Liver (tissue), 3 donors: ENCODE data around the gene PPP1R14C.

Source experiments
- EGR1 ChIP-seq, 2 donors: IDR thresholded peaks; 2 replicates each; pipeline ENCODE4 v1.6.1; 2016 to 2018; ENCODE audit warnings: antibody characterized with exemption in 2 of 2, low read depth in 2 of 2
- GABPA ChIP-seq, 2 donors: IDR thresholded peaks in 1 of 2; conservative IDR thresholded peaks in 1 of 2; 2 replicates each; pipeline ENCODE4 v1.6.1; 2016; ENCODE audit warnings: antibody characterized with exemption in 2 of 2, mild to moderate bottlenecking in 1 of 2, moderate library complexity in 1 of 2
- JUND ChIP-seq, 2 donors: IDR thresholded peaks; 2 replicates each; pipeline ENCODE4 v1.6.1; 2016; ENCODE audit warnings: antibody characterized with exemption in 2 of 2
- RAD21 ChIP-seq, 2 donors: IDR thresholded peaks; 2 replicates each; pipeline ENCODE4 v1.6.1; 2016; ENCODE audit warnings: antibody characterized with exemption in 2 of 2, mild to moderate bottlenecking in 2 of 2
- SP1 ChIP-seq: IDR thresholded peaks from 2 replicates; pipeline ENCODE4 v1.6.1; 2018; ENCODE audit warnings: antibody characterized with exemption, mild to moderate bottlenecking
- TAF1 ChIP-seq: conservative IDR thresholded peaks from 2 replicates; pipeline ENCODE4 v1.6.1; 2016; ENCODE audit warnings: antibody characterized with exemption, mild to moderate bottlenecking
- TF ChIP-seq, protein P1 (sequence below): fragments of 150-350 bp; IDR thresholded peaks from 2 replicates; pipeline ENCODE4 v1.5.1; 2017; ENCODE audit warnings: improper control_type of control experiment, low read depth, low read length; ENCODE audit not compliant: missing input control
- TF ChIP-seq, protein P2 (sequence below): IDR thresholded peaks from 2 replicates; pipeline ENCODE4 v1.6.1; 2016; ENCODE audit warnings: antibody characterized with exemption, mild to moderate bottlenecking
- TF ChIP-seq, protein P3 (sequence below): IDR thresholded peaks from 2 replicates; pipeline ENCODE4 v1.6.1; 2016; ENCODE audit warnings: antibody characterized with exemption
- TF ChIP-seq, protein P4 (sequence below): IDR thresholded peaks from 2 replicates; pipeline ENCODE4 v1.6.1; 2016; ENCODE audit warnings: antibody characterized with exemption
- donor health status: healthy.
- donor health status: healthy.

DNA sequence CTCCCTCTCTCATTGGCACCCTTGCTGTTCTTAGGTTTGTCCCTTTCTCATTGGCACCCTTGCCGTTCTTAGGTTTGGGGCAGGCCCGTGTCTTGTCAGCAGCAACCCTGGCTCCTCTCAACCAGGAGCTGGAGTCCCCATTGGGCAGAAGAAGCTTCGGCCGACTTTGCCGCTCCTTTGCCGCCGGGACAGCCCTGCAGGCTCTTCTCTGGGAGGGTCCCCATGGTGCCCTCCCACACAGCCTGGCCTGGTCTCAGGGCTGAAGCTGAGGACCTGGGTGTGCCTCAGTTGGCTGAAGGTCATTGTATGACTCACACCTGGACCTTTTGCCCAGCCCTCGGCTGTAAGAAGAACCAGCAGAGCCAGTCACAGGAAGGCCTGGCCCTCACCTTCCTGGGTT, 59.6 kb downstream of the PPP1R14C start:
- TF ChIP-seq SP1 (no peak), GABPA (IDR thresholded peaks at IDR 0.05 in 1 of 2, conservative IDR thresholded peaks at IDR 0.05 in 1 of 2) (no peak), TAF1 (no peak), EGR1 (IDR thresholded peaks at IDR 0.05; ENCODE audit: low read depth in 2 of 2) (no peak), RAD21 (IDR thresholded peaks at IDR 0.05) (no peak), JUND (IDR thresholded peaks at IDR 0.05) (no peak)
- TF ChIP-seq, protein P1, sequence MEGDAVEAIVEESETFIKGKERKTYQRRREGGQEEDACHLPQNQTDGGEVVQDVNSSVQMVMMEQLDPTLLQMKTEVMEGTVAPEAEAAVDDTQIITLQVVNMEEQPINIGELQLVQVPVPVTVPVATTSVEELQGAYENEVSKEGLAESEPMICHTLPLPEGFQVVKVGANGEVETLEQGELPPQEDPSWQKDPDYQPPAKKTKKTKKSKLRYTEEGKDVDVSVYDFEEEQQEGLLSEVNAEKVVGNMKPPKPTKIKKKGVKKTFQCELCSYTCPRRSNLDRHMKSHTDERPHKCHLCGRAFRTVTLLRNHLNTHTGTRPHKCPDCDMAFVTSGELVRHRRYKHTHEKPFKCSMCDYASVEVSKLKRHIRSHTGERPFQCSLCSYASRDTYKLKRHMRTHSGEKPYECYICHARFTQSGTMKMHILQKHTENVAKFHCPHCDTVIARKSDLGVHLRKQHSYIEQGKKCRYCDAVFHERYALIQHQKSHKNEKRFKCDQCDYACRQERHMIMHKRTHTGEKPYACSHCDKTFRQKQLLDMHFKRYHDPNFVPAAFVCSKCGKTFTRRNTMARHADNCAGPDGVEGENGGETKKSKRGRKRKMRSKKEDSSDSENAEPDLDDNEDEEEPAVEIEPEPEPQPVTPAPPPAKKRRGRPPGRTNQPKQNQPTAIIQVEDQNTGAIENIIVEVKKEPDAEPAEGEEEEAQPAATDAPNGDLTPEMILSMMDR, result no peak
- TF ChIP-seq, protein P2, sequence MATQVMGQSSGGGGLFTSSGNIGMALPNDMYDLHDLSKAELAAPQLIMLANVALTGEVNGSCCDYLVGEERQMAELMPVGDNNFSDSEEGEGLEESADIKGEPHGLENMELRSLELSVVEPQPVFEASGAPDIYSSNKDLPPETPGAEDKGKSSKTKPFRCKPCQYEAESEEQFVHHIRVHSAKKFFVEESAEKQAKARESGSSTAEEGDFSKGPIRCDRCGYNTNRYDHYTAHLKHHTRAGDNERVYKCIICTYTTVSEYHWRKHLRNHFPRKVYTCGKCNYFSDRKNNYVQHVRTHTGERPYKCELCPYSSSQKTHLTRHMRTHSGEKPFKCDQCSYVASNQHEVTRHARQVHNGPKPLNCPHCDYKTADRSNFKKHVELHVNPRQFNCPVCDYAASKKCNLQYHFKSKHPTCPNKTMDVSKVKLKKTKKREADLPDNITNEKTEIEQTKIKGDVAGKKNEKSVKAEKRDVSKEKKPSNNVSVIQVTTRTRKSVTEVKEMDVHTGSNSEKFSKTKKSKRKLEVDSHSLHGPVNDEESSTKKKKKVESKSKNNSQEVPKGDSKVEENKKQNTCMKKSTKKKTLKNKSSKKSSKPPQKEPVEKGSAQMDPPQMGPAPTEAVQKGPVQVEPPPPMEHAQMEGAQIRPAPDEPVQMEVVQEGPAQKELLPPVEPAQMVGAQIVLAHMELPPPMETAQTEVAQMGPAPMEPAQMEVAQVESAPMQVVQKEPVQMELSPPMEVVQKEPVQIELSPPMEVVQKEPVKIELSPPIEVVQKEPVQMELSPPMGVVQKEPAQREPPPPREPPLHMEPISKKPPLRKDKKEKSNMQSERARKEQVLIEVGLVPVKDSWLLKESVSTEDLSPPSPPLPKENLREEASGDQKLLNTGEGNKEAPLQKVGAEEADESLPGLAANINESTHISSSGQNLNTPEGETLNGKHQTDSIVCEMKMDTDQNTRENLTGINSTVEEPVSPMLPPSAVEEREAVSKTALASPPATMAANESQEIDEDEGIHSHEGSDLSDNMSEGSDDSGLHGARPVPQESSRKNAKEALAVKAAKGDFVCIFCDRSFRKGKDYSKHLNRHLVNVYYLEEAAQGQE, result no peak
- TF ChIP-seq, protein P3, sequence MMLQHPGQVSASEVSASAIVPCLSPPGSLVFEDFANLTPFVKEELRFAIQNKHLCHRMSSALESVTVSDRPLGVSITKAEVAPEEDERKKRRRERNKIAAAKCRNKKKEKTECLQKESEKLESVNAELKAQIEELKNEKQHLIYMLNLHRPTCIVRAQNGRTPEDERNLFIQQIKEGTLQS, result no peak
- TF ChIP-seq, protein P4, sequence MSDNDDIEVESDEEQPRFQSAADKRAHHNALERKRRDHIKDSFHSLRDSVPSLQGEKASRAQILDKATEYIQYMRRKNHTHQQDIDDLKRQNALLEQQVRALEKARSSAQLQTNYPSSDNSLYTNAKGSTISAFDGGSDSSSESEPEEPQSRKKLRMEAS, result no peak
